Measurements from ENCODE around the gene NOS1AP. TPM values are rescaled to one million over a fixed set of nuclear protein-coding genes. Genes with fewer than 3 reads are reported as not detected.

NOS1AP gene
- total and polyA plus RNA-seq, 2 experiments from 2014 or later: 5.8 to 6.6 TPM

DNA sequence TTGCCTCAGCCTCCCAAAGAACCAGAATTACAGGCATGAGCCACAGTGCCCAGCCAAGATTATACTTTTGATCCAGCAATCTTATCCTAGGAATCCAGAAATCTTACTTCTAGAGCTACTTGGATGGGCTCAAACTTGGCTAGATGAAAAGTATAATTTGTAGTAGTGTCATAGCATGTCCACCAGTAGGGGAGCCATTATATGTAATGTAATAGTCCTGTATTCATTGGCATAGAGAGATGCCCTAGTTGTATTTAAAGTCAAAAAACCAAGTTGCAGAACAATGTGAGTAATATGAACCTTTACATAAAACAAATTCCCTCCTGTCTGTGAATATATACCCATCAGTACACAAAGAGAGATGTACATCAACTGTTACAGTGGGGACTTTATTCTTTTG lies 83.9 kb downstream of the NOS1AP start (continued):
- TF ChIP-seq REST (IDR thresholded peaks at IDR 0.05; ENCODE audit: unreplicated experiment) (no peak), NANOG (IDR thresholded peaks at IDR 0.05; ENCODE audit: borderline replicate concordance) (no peak)

DNA sequence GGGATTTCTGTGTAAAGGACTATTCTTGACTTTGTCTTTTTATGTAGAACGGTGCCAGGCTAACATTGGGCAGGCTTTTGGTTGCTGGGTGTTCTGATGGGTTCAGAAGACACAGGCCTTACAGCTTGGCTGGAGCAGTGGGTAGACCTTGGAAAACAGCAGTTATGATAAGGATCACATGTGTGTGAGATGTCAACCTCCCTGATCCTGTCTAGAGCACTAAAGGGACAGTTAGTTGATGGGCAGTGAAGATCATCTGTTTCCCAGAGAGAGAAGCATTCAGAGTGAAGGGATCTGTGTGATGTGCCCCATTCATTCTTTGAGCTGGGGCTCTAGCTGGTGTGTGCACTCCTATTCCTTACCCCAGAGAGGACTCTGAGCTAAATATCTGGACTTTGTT lies 88.0 kb downstream of the NOS1AP start:
- no peak overlapping the region for H3K27ac Mint-ChIP-seq
- no peak for TF ChIP-seq NANOG (IDR thresholded peaks at IDR 0.05; ENCODE audit: borderline replicate concordance)
- TF ChIP-seq, protein P1, sequence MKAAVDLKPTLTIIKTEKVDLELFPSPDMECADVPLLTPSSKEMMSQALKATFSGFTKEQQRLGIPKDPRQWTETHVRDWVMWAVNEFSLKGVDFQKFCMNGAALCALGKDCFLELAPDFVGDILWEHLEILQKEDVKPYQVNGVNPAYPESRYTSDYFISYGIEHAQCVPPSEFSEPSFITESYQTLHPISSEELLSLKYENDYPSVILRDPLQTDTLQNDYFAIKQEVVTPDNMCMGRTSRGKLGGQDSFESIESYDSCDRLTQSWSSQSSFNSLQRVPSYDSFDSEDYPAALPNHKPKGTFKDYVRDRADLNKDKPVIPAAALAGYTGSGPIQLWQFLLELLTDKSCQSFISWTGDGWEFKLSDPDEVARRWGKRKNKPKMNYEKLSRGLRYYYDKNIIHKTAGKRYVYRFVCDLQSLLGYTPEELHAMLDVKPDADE (IDR thresholded peaks at IDR 0.05): no peak
- no peak for TF ChIP-seq EZH2phosphoT487 (IDR thresholded peaks at IDR 0.05; ENCODE audit: unreplicated experiment)
- TF ChIP-seq, protein P2, sequence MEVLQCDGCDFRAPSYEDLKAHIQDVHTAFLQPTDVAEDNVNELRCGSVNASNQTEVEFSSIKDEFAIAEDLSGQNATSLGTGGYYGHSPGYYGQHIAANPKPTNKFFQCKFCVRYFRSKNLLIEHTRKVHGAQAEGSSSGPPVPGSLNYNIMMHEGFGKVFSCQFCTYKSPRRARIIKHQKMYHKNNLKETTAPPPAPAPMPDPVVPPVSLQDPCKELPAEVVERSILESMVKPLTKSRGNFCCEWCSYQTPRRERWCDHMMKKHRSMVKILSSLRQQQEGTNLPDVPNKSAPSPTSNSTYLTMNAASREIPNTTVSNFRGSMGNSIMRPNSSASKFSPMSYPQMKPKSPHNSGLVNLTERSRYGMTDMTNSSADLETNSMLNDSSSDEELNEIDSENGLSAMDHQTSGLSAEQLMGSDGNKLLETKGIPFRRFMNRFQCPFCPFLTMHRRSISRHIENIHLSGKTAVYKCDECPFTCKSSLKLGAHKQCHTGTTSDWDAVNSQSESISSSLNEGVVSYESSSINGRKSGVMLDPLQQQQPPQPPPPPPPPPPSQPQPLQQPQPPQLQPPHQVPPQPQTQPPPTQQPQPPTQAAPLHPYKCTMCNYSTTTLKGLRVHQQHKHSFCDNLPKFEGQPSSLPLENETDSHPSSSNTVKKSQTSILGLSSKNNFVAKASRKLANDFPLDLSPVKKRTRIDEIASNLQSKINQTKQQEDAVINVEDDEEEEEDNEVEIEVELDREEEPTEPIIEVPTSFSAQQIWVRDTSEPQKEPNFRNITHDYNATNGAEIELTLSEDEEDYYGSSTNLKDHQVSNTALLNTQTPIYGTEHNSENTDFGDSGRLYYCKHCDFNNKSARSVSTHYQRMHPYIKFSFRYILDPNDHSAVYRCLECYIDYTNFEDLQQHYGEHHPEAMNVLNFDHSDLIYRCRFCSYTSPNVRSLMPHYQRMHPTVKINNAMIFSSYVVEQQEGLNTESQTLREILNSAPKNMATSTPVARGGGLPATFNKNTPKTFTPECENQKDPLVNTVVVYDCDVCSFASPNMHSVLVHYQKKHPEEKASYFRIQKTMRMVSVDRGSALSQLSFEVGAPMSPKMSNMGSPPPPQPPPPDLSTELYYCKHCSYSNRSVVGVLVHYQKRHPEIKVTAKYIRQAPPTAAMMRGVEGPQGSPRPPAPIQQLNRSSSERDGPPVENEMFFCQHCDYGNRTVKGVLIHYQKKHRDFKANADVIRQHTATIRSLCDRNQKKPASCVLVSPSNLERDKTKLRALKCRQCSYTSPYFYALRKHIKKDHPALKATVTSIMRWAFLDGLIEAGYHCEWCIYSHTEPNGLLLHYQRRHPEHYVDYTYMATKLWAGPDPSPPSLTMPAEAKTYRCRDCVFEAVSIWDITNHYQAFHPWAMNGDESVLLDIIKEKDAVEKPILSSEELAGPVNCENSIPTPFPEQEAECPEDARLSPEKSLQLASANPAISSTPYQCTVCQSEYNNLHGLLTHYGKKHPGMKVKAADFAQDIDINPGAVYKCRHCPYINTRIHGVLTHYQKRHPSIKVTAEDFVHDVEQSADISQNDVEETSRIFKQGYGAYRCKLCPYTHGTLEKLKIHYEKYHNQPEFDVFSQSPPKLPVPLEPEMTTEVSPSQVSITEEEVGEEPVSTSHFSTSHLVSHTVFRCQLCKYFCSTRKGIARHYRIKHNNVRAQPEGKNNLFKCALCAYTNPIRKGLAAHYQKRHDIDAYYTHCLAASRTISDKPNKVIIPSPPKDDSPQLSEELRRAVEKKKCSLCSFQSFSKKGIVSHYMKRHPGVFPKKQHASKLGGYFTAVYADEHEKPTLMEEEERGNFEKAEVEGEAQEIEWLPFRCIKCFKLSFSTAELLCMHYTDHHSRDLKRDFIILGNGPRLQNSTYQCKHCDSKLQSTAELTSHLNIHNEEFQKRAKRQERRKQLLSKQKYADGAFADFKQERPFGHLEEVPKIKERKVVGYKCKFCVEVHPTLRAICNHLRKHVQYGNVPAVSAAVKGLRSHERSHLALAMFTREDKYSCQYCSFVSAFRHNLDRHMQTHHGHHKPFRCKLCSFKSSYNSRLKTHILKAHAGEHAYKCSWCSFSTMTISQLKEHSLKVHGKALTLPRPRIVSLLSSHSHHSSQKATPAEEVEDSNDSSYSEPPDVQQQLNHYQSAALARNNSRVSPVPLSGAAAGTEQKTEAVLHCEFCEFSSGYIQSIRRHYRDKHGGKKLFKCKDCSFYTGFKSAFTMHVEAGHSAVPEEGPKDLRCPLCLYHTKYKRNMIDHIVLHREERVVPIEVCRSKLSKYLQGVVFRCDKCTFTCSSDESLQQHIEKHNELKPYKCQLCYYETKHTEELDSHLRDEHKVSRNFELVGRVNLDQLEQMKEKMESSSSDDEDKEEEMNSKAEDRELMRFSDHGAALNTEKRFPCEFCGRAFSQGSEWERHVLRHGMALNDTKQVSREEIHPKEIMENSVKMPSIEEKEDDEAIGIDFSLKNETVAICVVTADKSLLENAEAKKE (CRISPR knock-in tag; IDR thresholded peaks at IDR 0.05): no peak
- TF ChIP-seq ZNF331 (CRISPR knock-in tag; IDR thresholded peaks at IDR 0.05; ENCODE audit: low read depth): no peak
- no peak for TF ChIP-seq JUNB (IDR thresholded peaks at IDR 0.05; ENCODE audit: unreplicated experiment)
- no peak for TF ChIP-seq EZH2 (IDR thresholded peaks at IDR 0.05; ENCODE audit: low read depth, unreplicated experiment)
- no peak for TF ChIP-seq ZNF114 (CRISPR knock-in tag; IDR thresholded peaks at IDR 0.05)
- no peak for TF ChIP-seq STAT1 (IDR thresholded peaks at IDR 0.05; ENCODE audit: unreplicated experiment)
- TF ChIP-seq CTCF (conservative IDR thresholded peaks at IDR 0.05; ENCODE audit: low read depth in 2 of 2): no peak
- TF ChIP-seq POLR2AphosphoS5 (IDR thresholded peaks at IDR 0.05; ENCODE audit: low read depth): no peak
- no peak for TF ChIP-seq CREB1 (CRISPR knock-in tag; IDR thresholded peaks at IDR 0.05; ENCODE audit: low read depth)

More for the DNA sequence above, 88.0 kb downstream of the NOS1AP start:
- Histone ChIP-seq H3K79me2 (replicated peaks; ENCODE audit: insufficient read depth) (peaks cover 22% of the 10 kb centered on the region), H2AFZ (no peak overlapping the region), H4K20me1 (replicated peaks; ENCODE audit: insufficient read depth) (no peaks in the 10 kb centered on the region; the same call in 1 of the 2 replicates), H3K4me3 (no peak overlapping the region), H3K27ac (ENCODE audit: low read depth) (no peak overlapping the region), H3K4me1 (ENCODE audit: insufficient read depth) (no peaks in the 10 kb centered on the region), H3K4me2 (no peak overlapping the region), H3K27me3 (ENCODE audit: insufficient read depth) (no peaks in the 10 kb centered on the region), H3K9me2 (ENCODE audit: insufficient read depth) (no peaks in the 10 kb centered on the region), H3K36me3 (ENCODE audit: insufficient read depth) (no peaks in the 10 kb centered on the region), H3F3A (replicated peaks; ENCODE audit: low read depth) (no peaks in the 10 kb centered on the region; the same call in 1 of the 2 replicates)
- Mint-ChIP-seq H3K4me3 (no peak overlapping the region), H3K4me1 (peaks cover 18% of the 10 kb centered on the region), H3K36me3 (ENCODE audit: low read depth) (peaks cover 10% of the 10 kb centered on the region), H3K9me3 (no peaks in the 10 kb centered on the region), H3K27me3 (ENCODE audit: insufficient read depth, low read depth, poor library complexity) (peaks cover 5% of the 10 kb centered on the region)
- DNase-seq (ENCODE audit: low spot score): no peak
- ATAC-seq: no peak
